HepG2 (cell line): ENCODE results near the gene FAM43B. TPM values are rescaled to one million over a fixed set of nuclear protein-coding genes. Genes with fewer than 3 reads are reported as not detected.
A peak's percentile ranks its signal among the peaks of the same experiment; 100 is the strongest.

Experiments used
- KDM5B ChIP-seq: sonication (generic); formaldehyde crosslinking; IDR thresholded peaks from 2 replicates; pipeline ENCODE4 v1.4.0; 2020; ENCODE audit warnings: missing genetic modification reagents, mild to moderate bottlenecking, borderline replicate concordance
- NCOR1 ChIP-seq: fragments of 200-600 bp; sonication (generic); IDR thresholded peaks from 2 replicates; pipeline ENCODE4 v1.7.0; 2017; ENCODE audit warnings: antibody characterized with exemption, low read length, borderline replicate concordance
- RARA ChIP-seq: IDR thresholded peaks from 2 replicates; pipeline ENCODE4 v1.6.1; 2016; ENCODE audit warnings: missing genetic modification reagents, missing compliant biosample characterization
- SCMH1 ChIP-seq: sonication (generic); formaldehyde crosslinking; IDR thresholded peaks from 2 replicates; pipeline ENCODE4 v1.9.0; 2021; ENCODE audit warnings: missing genetic modification reagents, mild to moderate bottlenecking, borderline replicate concordance
- SOX13 ChIP-seq, 3 experiments: fragments of 450-650 bp in 1 of 3; sonication (generic) in 1 of 3; formaldehyde crosslinking in 1 of 3; IDR thresholded peaks in 2 of 3; conservative IDR thresholded peaks in 1 of 3; 2 replicates each; pipeline versions ENCODE4 v1.5.0 to v1.6.1; 2016 to 2020; ENCODE audit warnings: antibody characterized with exemption in 1 of 3, mild to moderate bottlenecking in 1 of 3, missing compliant biosample characterization in 1 of 3, missing genetic modification reagents in 1 of 3, moderate library complexity in 1 of 3
- SP140L ChIP-seq: sonication (generic); formaldehyde crosslinking; IDR thresholded peaks from 2 replicates; pipeline ENCODE4 v1.4.0; 2020; ENCODE audit warnings: missing genetic modification reagents, borderline replicate concordance
- ZC3H13 ChIP-seq: sonication (generic); formaldehyde crosslinking; IDR thresholded peaks from 2 replicates; pipeline ENCODE4 v1.8.1; 2023; ENCODE audit warnings: mild to moderate bottlenecking, missing genetic modification reagents, moderate library complexity
- ZNF235 ChIP-seq: sonication (generic); formaldehyde crosslinking; IDR thresholded peaks from 2 replicates; pipeline ENCODE4 v1.8.1; 2023; ENCODE audit warnings: mild to moderate bottlenecking, missing genetic modification reagents, borderline replicate concordance
- ZNF329 ChIP-seq: sonication (generic); formaldehyde crosslinking; IDR thresholded peaks from 2 replicates; pipeline ENCODE4 v1.9.0; 2021; ENCODE audit warnings: low read depth, mild to moderate bottlenecking, missing genetic modification reagents
- ZNF333 ChIP-seq: sonication (generic); formaldehyde crosslinking; IDR thresholded peaks from 2 replicates; pipeline ENCODE4 v1.4.0; 2020; ENCODE audit warnings: mild to moderate bottlenecking, missing genetic modification reagents, borderline replicate concordance
- ZNF343 ChIP-seq: sonication (generic); formaldehyde crosslinking; IDR thresholded peaks from 2 replicates; pipeline ENCODE4 v1.4.0; 2020; ENCODE audit warnings: mild to moderate bottlenecking, missing genetic modification reagents
- polyA plus RNA-seq, 8 experiments: library from polyadenylated mRNA; depleted of rRNA in 3 of 8; stranded (reverse) in 7 of 8; unstranded in 1 of 8; fragments of >200 nt; fragmentation: Illumina TruSeq in 4 of 8; extraction: Trizol in 4 of 8; gene quantifications; 2 replicates each; pipeline versions ENCODE4 v1.2.1 to v1.2.3, GENCODE V29; 2011 to 2016; ENCODE audit warnings: low read depth in 4 of 8, missing spikeins in 1 of 8, mixed read lengths in 1 of 8; ENCODE audit not compliant: insufficient read depth in 1 of 8
- total RNA-seq, 5 experiments: library from RNA; depleted of rRNA; stranded (reverse); fragments of >200 nt; fragmentation: Illumina TruSeq; extraction: Trizol; gene quantifications; 2 replicates each; pipeline ENCODE4 v1.2.3, GENCODE V29; 2016; ENCODE audit warnings: low read depth in 1 of 5
- TF ChIP-seq, protein P1 (sequence below), 2 experiments: sonication (generic) in 1 of 2; formaldehyde crosslinking in 1 of 2; IDR thresholded peaks; 2 replicates each; pipeline versions ENCODE4 v1.6.1 to v1.9.0; 2014 to 2022; ENCODE audit warnings: antibody characterized with exemption in 1 of 2, borderline replicate concordance in 1 of 2, inconsistent platforms in 1 of 2, low read depth in 1 of 2, missing genetic modification reagents in 1 of 2
- TF ChIP-seq, protein P2 (sequence below): sonication (generic); formaldehyde crosslinking; IDR thresholded peaks from 2 replicates; pipeline ENCODE4 v1.4.0; 2020; ENCODE audit warnings: missing genetic modification reagents, borderline replicate concordance
- TF ChIP-seq, protein P3 (sequence below): sonication (generic); formaldehyde crosslinking; conservative IDR thresholded peaks from 2 replicates; pipeline ENCODE4 v1.4.0; 2020; ENCODE audit warnings: missing genetic modification reagents
- TF ChIP-seq, protein P4 (sequence below): sonication (generic); formaldehyde crosslinking; IDR thresholded peaks from 2 replicates; pipeline ENCODE4 v1.5.1; 2020; ENCODE audit warnings: mild to moderate bottlenecking, moderate library complexity, missing genetic modification reagents

FAM43B gene
- total and polyA plus RNA-seq, 2 of the 13 experiments (the other 11 are each of a cell fraction or from before 2014, with no cell fraction given): 0.63 to 3.7 TPM

DNA sequence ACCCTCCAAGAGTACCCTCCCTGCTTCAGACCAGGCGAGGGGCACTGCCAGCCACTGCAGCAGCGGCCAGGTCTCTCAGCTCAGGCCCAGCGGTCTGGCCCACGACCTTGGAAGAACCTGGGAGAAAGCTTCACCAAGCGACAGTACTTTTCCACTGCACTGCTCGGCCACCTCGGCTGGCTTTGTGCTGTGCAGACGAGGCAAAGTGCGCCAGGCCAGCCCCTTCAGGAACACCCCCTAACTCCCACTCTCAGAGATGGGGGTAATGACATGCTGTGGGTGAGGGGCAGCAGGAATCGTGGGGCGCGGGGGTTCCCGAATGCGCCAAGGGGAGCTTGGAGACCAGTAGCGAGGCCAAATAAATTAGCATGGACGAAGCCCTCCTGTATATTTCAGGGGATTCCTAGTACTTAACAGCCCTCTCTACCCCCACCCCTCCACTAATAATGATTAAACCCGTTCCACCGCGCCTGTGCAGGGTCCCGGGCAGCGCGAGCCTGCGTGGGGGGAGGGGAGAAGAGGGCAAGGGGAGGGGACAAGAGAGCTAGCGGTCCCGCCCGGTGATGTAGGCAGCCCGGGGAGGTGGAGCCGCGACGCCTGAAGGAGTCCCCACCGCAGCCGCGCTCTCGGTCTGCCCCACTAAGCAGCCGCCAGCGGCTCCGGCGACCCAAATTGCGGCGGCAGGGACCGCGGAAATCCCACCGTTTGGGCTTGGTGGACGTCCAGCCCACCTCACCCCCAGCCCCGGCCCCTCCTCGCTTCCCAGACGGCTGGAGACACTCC lies at the start of gene FAM43B (continued):
- TF ChIP-seq, protein P1, sequence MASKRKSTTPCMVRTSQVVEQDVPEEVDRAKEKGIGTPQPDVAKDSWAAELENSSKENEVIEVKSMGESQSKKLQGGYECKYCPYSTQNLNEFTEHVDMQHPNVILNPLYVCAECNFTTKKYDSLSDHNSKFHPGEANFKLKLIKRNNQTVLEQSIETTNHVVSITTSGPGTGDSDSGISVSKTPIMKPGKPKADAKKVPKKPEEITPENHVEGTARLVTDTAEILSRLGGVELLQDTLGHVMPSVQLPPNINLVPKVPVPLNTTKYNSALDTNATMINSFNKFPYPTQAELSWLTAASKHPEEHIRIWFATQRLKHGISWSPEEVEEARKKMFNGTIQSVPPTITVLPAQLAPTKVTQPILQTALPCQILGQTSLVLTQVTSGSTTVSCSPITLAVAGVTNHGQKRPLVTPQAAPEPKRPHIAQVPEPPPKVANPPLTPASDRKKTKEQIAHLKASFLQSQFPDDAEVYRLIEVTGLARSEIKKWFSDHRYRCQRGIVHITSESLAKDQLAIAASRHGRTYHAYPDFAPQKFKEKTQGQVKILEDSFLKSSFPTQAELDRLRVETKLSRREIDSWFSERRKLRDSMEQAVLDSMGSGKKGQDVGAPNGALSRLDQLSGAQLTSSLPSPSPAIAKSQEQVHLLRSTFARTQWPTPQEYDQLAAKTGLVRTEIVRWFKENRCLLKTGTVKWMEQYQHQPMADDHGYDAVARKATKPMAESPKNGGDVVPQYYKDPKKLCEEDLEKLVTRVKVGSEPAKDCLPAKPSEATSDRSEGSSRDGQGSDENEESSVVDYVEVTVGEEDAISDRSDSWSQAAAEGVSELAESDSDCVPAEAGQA (IDR thresholded peaks at IDR 0.05; ENCODE audit: low read depth): no peak
- TF ChIP-seq, protein P1 (CRISPR knock-in tag; IDR thresholded peaks at IDR 0.05; ENCODE audit: borderline replicate concordance): 0 out of 2 replicates have a peak, but pooled peaks have one; percentile 72
- TF ChIP-seq ZNF343 (CRISPR knock-in tag): no peak
- TF ChIP-seq ZNF235 (CRISPR knock-in tag): 0 out of 2 replicates have a peak, but pooled peaks have one; percentile 23
- no peak; the same call in 1 of the 2 replicates for TF ChIP-seq RARA (CRISPR knock-in tag)
- TF ChIP-seq ZC3H13 (CRISPR knock-in tag): no peak
- TF ChIP-seq, protein P2, sequence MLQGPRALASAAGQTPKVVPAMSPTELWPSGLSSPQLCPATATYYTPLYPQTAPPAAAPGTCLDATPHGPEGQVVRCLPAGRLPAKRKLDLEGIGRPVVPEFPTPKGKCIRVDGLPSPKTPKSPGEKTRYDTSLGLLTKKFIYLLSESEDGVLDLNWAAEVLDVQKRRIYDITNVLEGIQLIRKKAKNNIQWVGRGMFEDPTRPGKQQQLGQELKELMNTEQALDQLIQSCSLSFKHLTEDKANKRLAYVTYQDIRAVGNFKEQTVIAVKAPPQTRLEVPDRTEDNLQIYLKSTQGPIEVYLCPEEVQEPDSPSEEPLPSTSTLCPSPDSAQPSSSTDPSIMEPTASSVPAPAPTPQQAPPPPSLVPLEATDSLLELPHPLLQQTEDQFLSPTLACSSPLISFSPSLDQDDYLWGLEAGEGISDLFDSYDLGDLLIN (CRISPR knock-in tag): no peak
- TF ChIP-seq KDM5B (CRISPR knock-in tag): peak; percentile 54; the same call in 1 of the 2 replicates
- TF ChIP-seq, protein P3, sequence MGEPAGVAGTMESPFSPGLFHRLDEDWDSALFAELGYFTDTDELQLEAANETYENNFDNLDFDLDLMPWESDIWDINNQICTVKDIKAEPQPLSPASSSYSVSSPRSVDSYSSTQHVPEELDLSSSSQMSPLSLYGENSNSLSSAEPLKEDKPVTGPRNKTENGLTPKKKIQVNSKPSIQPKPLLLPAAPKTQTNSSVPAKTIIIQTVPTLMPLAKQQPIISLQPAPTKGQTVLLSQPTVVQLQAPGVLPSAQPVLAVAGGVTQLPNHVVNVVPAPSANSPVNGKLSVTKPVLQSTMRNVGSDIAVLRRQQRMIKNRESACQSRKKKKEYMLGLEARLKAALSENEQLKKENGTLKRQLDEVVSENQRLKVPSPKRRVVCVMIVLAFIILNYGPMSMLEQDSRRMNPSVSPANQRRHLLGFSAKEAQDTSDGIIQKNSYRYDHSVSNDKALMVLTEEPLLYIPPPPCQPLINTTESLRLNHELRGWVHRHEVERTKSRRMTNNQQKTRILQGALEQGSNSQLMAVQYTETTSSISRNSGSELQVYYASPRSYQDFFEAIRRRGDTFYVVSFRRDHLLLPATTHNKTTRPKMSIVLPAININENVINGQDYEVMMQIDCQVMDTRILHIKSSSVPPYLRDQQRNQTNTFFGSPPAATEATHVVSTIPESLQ (CRISPR knock-in tag): no peak
- TF ChIP-seq SCMH1 (CRISPR knock-in tag): no peak
- no peak for TF ChIP-seq SOX13 (IDR thresholded peaks at IDR 0.05)
- TF ChIP-seq SOX13 (CRISPR knock-in tag; conservative IDR thresholded peaks at IDR 0.05 in 1 of 2, IDR thresholded peaks at IDR 0.05 in 1 of 2): 0 out of 4 replicates have a peak, but pooled peaks of 1 of the 2 experiments have one; percentile 2
- TF ChIP-seq ZNF329 (CRISPR knock-in tag): peak; percentile 47; the same call in 1 of the 2 replicates
- no peak for TF ChIP-seq ZNF333 (CRISPR knock-in tag)
- peak; percentile 41; the same call in 1 of the 2 replicates for TF ChIP-seq NCOR1
- TF ChIP-seq, protein P4, sequence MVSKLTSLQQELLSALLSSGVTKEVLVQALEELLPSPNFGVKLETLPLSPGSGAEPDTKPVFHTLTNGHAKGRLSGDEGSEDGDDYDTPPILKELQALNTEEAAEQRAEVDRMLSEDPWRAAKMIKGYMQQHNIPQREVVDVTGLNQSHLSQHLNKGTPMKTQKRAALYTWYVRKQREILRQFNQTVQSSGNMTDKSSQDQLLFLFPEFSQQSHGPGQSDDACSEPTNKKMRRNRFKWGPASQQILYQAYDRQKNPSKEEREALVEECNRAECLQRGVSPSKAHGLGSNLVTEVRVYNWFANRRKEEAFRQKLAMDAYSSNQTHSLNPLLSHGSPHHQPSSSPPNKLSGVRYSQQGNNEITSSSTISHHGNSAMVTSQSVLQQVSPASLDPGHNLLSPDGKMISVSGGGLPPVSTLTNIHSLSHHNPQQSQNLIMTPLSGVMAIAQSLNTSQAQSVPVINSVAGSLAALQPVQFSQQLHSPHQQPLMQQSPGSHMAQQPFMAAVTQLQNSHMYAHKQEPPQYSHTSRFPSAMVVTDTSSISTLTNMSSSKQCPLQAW (CRISPR knock-in tag): peak; percentile 61; the same call in 1 of the 2 replicates
- TF ChIP-seq SP140L (CRISPR knock-in tag): no peak
